C4-2B (cell line): ENCODE results near the gene STARD13.

Experiments used
- CTCF ChIP-seq: fragments of 450-650 bp; conservative IDR thresholded peaks from 2 replicates; pipeline ENCODE4 v1.5.1; 2017; ENCODE audit warnings: mild to moderate bottlenecking
- ZFX ChIP-seq: fragments of 450-650 bp; IDR thresholded peaks from 2 replicates; pipeline ENCODE4 v1.6.1; 2017

- TF ChIP-seq CTCF (no peak), ZFX (no peak)
These were observed 24.0 kb downstream of the STARD13 start for GRCh38 chr13:33261387-33262061.
